H1 (cell line): ENCODE measurements around the gene PPP1R18.
"Not testable (repeated sequence)": the region's sequence is repeated elsewhere in the genome, so short reads cannot be mapped to it uniquely, and the experiment has no call there.

Experiments used
- CTCF ChIP-seq, 3 experiments: IDR thresholded peaks; 1 replicate in 2 of 3; 2 replicates in 1 of 3; pipeline versions ENCODE4 v1.5.1 to v1.6.1; 2011; ENCODE audit warnings: low read length in 3 of 3, mild to moderate bottlenecking in 3 of 3, inconsistent platforms in 2 of 3, low read depth in 1 of 3, moderate library complexity in 1 of 3; ENCODE audit not compliant: insufficient read depth in 1 of 3; ENCODE audit errors: control extremely low read depth in 1 of 3
- KDM5A ChIP-seq: fragments of 200-600 bp; IDR thresholded peaks from 2 replicates; pipeline ENCODE4 v1.7.1; 2012; ENCODE audit warnings: mild to moderate bottlenecking, low read length, inconsistent platforms, mixed read lengths
- RAD21 ChIP-seq, 2 experiments: IDR thresholded peaks in 1 of 2; conservative IDR thresholded peaks in 1 of 2; 2 replicates each; pipeline ENCODE4 v1.6.1; 2011; ENCODE audit warnings: low read depth in 2 of 2, low read length in 2 of 2, improper control_type of control experiment in 1 of 2, inconsistent platforms in 1 of 2, mild to moderate bottlenecking in 1 of 2, moderate library complexity in 1 of 2
- SP1 ChIP-seq: IDR thresholded peaks from 2 replicates; pipeline ENCODE4 v1.6.1; 2011; ENCODE audit warnings: low read depth, low read length
- SRF ChIP-seq: IDR thresholded peaks from 2 replicates; pipeline ENCODE4 v1.6.1; 2011; ENCODE audit warnings: mild to moderate bottlenecking, low read depth, low read length, moderate library complexity
- YY1 ChIP-seq: IDR thresholded peaks from 2 replicates; pipeline ENCODE4 v1.6.1; 2011; ENCODE audit warnings: low read depth, mild to moderate bottlenecking, low read length
- ZNF274 ChIP-seq: IDR thresholded peaks from 2 replicates; pipeline ENCODE4 v1.7.0; 2012; ENCODE audit warnings: low read length, borderline replicate concordance; ENCODE audit errors: extremely low read depth

DNA sequence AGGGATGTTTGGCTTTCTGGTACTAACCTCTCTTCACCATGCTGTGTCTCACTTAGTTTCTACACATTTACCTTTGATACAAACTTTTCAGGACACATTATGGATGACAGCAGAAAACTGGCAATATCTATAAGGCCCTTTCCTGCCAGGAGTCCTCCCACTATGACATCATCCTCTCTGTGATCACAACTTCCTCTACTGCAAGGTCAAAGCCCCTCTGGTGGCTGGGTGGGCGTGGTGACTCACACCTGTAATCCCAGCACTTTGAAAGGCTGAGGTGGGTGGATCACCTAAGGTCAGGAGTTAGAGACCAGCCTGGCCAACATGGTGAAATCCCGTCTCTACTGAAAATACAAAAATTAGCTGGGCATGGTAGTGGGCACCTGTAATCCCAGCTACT is 20.1 kb downstream of the PPP1R18 start:
- TF ChIP-seq CTCF (IDR thresholded peaks at IDR 0.05; ENCODE audit: control extremely low read depth in 1 of 3, insufficient read depth in 1 of 3, low read depth in 1 of 3, low read length in 3 of 3); RAD21 (IDR thresholded peaks at IDR 0.05 in 1 of 2, conservative IDR thresholded peaks at IDR 0.05 in 1 of 2; ENCODE audit: low read depth in 2 of 2, low read length in 2 of 2); YY1; SP1; ZNF274; SRF; KDM5A: not testable (repeated sequence)
